Activated CD4-positive, alpha-beta T cell treated with anti-CD3 and anti-CD28 coated beads for 36 hours (primary cell): Measurements from ENCODE around the gene TMEM164. TPM values are rescaled to one million over a fixed set of nuclear protein-coding genes. Genes with fewer than 3 reads are reported as not detected.

Experiments
- ATAC-seq: fragments of 200-7000 bp; cut with Tn5 transposase; one replicate; pipeline ENCODE4 v1.10.0; 2021; ENCODE audit warnings: mild to moderate bottlenecking, moderate library complexity
- CTCF ChIA-PET: fragments of 350-600 bp; sonication (Branson Sonifier 250); formaldehyde crosslinking; loops from one replicate; lab custom pipeline; 2021; ENCODE audit warnings: antibody characterized with exemption; lab: Charles Lee
- POLR2A ChIA-PET: fragments of 350-600 bp; sonication (Branson Sonifier 250); formaldehyde crosslinking; loops from one replicate; lab custom pipeline; 2021; ENCODE audit warnings: antibody characterized with exemption, inconsistent platforms; lab: Charles Lee
- DNase-seq: peaks from one replicate; pipeline ENCODE4 v3.0.0-alpha.2; 2020
- H3K27ac Mint-ChIP-seq: one replicate; pipeline ENCODE4 v1.8.0; 2021; ENCODE audit warnings: mixed read lengths
- H3K27me3 Mint-ChIP-seq: one replicate; pipeline ENCODE4 v1.8.0; 2021; ENCODE audit warnings: mixed read lengths
- H3K36me3 Mint-ChIP-seq: one replicate; pipeline ENCODE4 v1.8.0; 2021; ENCODE audit warnings: low read depth, mixed read lengths
- H3K4me1 Mint-ChIP-seq: one replicate; pipeline ENCODE4 v1.8.0; 2021; ENCODE audit warnings: mixed read lengths
- H3K4me3 Mint-ChIP-seq: one replicate; pipeline ENCODE4 v1.8.0; 2021; ENCODE audit warnings: mild to moderate bottlenecking, moderate library complexity, mixed read lengths
- H3K9me3 Mint-ChIP-seq: one replicate; pipeline ENCODE4 v1.8.0; 2021; ENCODE audit warnings: low read depth, mixed read lengths
- intact Hi-C, 2 experiments: fragments of 100-400 bp; cut with DNase I in 1 of 2; cut with micrococcal nuclease in 1 of 2; formaldehyde crosslinking; loops; one replicate each; pipeline versions ENCODE4 v1.14.2 to v1.15.1; 2022 to 2024; cut with DNase I, micrococcal nuclease
- total RNA-seq, 2 experiments: library from RNA; stranded (reverse); gene quantifications; one replicate each; pipeline ENCODE4 v1.2.3, GENCODE V29; 2021

The TMEM164 gene
- total RNA-seq, 2 experiments from 2014 or later = 10.5 to 12.2 TPM

GRCh38 chrX:110120025-110120424, 117.1 kb downstream of the TMEM164 start:
- DNase-seq = no peak
- no peak overlapping the region for H3K27ac Mint-ChIP-seq
- H3K4me3 Mint-ChIP-seq = no peak overlapping the region
- CTCF ChIA-PET = no interaction called here
- no peaks in the 10 kb centered on the region for H3K9me3 Mint-ChIP-seq
- no peak for ATAC-seq
- no peaks in the 10 kb centered on the region for H3K27me3 Mint-ChIP-seq
- H3K4me1 Mint-ChIP-seq = no peaks in the 10 kb centered on the region
- POLR2A ChIA-PET = no interaction called here
- H3K36me3 Mint-ChIP-seq = no peaks in the 10 kb centered on the region
- intact Hi-C loops = no loop called here

GRCh38 chrX:110123331-110123782, 120.4 kb downstream of the TMEM164 start:
- no peak for DNase-seq
- no peak for ATAC-seq
- H3K4me3 Mint-ChIP-seq = no peak overlapping the region
- H3K36me3 Mint-ChIP-seq = no peaks in the 10 kb centered on the region
- H3K9me3 Mint-ChIP-seq = no peaks in the 10 kb centered on the region
- H3K4me1 Mint-ChIP-seq = no peaks in the 10 kb centered on the region
- POLR2A ChIA-PET = no interaction called here
- CTCF ChIA-PET = interaction anchor here (0.7 kb wide), 1 partner anchor 103 kb away, joined by 3 read pairs; no protein-coding TSS in a partner anchor
- no peak overlapping the region for H3K27ac Mint-ChIP-seq
- H3K27me3 Mint-ChIP-seq = no peaks in the 10 kb centered on the region
- intact Hi-C loops = no loop called here

- ChIA-PET POLR2A (no interaction called here), CTCF (no interaction called here)
- H3K9me3 Mint-ChIP-seq = no peaks in the 10 kb centered on the region
- DNase-seq (no peak), ATAC-seq (no peak)
- H3K4me3 Mint-ChIP-seq = no peak overlapping the region
- H3K4me1 Mint-ChIP-seq = no peaks in the 10 kb centered on the region
- no peaks in the 10 kb centered on the region for H3K27me3 Mint-ChIP-seq
- H3K27ac Mint-ChIP-seq = no peak overlapping the region
- no peaks in the 10 kb centered on the region for H3K36me3 Mint-ChIP-seq
- intact Hi-C loops = no loop called here
Measured at GRCh38 chrX:110125446-110126162, 122.7 kb downstream of the TMEM164 start.

- intact Hi-C loops = loop anchor here in 1 of 2 experiments (5.0 kb wide), 1 partner anchor 129 kb away; the partner anchor contains the start of gene TMEM164
- ChIA-PET CTCF (no interaction called here), POLR2A (no interaction called here)
- Mint-ChIP-seq H3K9me3 (no peaks in the 10 kb centered on the region), H3K36me3 (peaks cover 3% of the 10 kb centered on the region), H3K27me3 (no peaks in the 10 kb centered on the region), H3K27ac (no peak overlapping the region), H3K4me1 (peaks cover 16% of the 10 kb centered on the region), H3K4me3 (no peak overlapping the region)
- ATAC-seq (no peak), DNase-seq (no peak)
Measured at GRCh38 chrX:110131031-110131430, 128.1 kb downstream of the TMEM164 start.

- CTCF ChIA-PET = interaction anchor here (1.6 kb wide), 1 partner anchor 14 kb away, joined by 5 read pairs; no protein-coding TSS in a partner anchor
- peak; percentile 69 for ATAC-seq
Measured at GRCh38 chrX:110132450-110133114, 129.7 kb downstream of the TMEM164 start.

GRCh38 chrX:110133735-110134370, 130.9 kb downstream of the TMEM164 start:
- no peak for DNase-seq
- peaks cover 3% of the 10 kb centered on the region for H3K36me3 Mint-ChIP-seq
- ChIA-PET CTCF (interaction anchor here (0.7 to 1.6 kb wide), 3 partner anchors 13 to 648 kb away, joined by 3 to 5 read pairs (median 3); no protein-coding TSS in a partner anchor), POLR2A (no interaction called here)
- peak overlapping the region; percentile 13 for H3K27ac Mint-ChIP-seq
- peak; percentile 60 for ATAC-seq
- no peaks in the 10 kb centered on the region for H3K9me3 Mint-ChIP-seq
- H3K4me1 Mint-ChIP-seq = peaks cover 16% of the 10 kb centered on the region
- no peak overlapping the region for H3K4me3 Mint-ChIP-seq
- intact Hi-C loops = loop anchor here in 1 of 2 experiments (5.0 kb wide), 1 partner anchor 132 kb away; the partner anchor contains the start of gene TMEM164
- H3K27me3 Mint-ChIP-seq = no peaks in the 10 kb centered on the region

More at GRCh38 chrX:110132450-110133114, 129.7 kb downstream of the TMEM164 start:
- Mint-ChIP-seq H3K9me3 (no peaks in the 10 kb centered on the region), H3K27me3 (no peaks in the 10 kb centered on the region), H3K36me3 (peaks cover 3% of the 10 kb centered on the region), H3K27ac (no peak overlapping the region), H3K4me3 (no peak overlapping the region), H3K4me1 (peaks cover 16% of the 10 kb centered on the region)
- DNase-seq = no peak
- POLR2A ChIA-PET = no interaction called here
- intact Hi-C loops = loop anchor here in 1 of 2 experiments (5.0 kb wide), 1 partner anchor 130 kb away; the partner anchor contains the start of gene TMEM164

- intact Hi-C loops = no loop called here
- H3K9me3 Mint-ChIP-seq = no peaks in the 10 kb centered on the region
Measured at GRCh38 chrX:110135618-110136017, 132.7 kb downstream of the TMEM164 start.

GRCh38 chrX:110136136-110136535, 133.2 kb downstream of the TMEM164 start:
- intact Hi-C loops = no loop called here
- ChIA-PET CTCF (interaction anchor here (0.8 to 1.0 kb wide), 3 partner anchors 9 to 283 kb away, joined by 3 to 4 read pairs (median 3); no protein-coding TSS in a partner anchor), POLR2A (no interaction called here)
- Mint-ChIP-seq H3K27me3 (no peaks in the 10 kb centered on the region), H3K9me3 (no peaks in the 10 kb centered on the region), H3K27ac (no peak overlapping the region), H3K4me3 (no peak overlapping the region), H3K36me3 (peaks cover 3% of the 10 kb centered on the region), H3K4me1 (peaks cover 16% of the 10 kb centered on the region)
- no peak for DNase-seq
- ATAC-seq = no peak

More at GRCh38 chrX:110135618-110136017, 132.7 kb downstream of the TMEM164 start:
- Mint-ChIP-seq H3K4me1 (peaks cover 16% of the 10 kb centered on the region), H3K36me3 (peaks cover 3% of the 10 kb centered on the region), H3K27ac (no peak overlapping the region), H3K27me3 (no peaks in the 10 kb centered on the region), H3K4me3 (no peak overlapping the region)
- ChIA-PET CTCF (interaction anchor here (0.8 to 1.0 kb wide), 3 partner anchors 10 to 283 kb away, joined by 3 to 4 read pairs (median 3); no protein-coding TSS in a partner anchor), POLR2A (no interaction called here)
- DNase-seq = no peak
- ATAC-seq = no peak

- DNase-seq = no peak
- CTCF ChIA-PET = interaction anchor here (1.0 kb wide), 1 partner anchor 83 kb away, joined by 4 read pairs; no protein-coding TSS in a partner anchor
- Mint-ChIP-seq H3K4me3 (no peak overlapping the region), H3K36me3 (peaks cover 2% of the 10 kb centered on the region), H3K4me1 (peaks cover 5% of the 10 kb centered on the region), H3K27ac (no peak overlapping the region), H3K27me3 (no peaks in the 10 kb centered on the region), H3K9me3 (no peaks in the 10 kb centered on the region)
- POLR2A ChIA-PET = no interaction called here
- intact Hi-C loops = no loop called here
- ATAC-seq = no peak
Measured at GRCh38 chrX:110138557-110138956, 135.6 kb downstream of the TMEM164 start.

GRCh38 chrX:110139172-110139571, 136.3 kb downstream of the TMEM164 start:
- Mint-ChIP-seq H3K4me1 (no peaks in the 10 kb centered on the region), H3K27ac (no peak overlapping the region), H3K36me3 (no peaks in the 10 kb centered on the region), H3K27me3 (no peaks in the 10 kb centered on the region), H3K4me3 (no peak overlapping the region), H3K9me3 (no peaks in the 10 kb centered on the region)
- CTCF ChIA-PET = no interaction called here
- DNase-seq (no peak), ATAC-seq (no peak)
- POLR2A ChIA-PET = no interaction called here
- intact Hi-C loops = no loop called here

GRCh38 chrX:110142096-110142495, 139.2 kb downstream of the TMEM164 start:
- Mint-ChIP-seq H3K27me3 (no peaks in the 10 kb centered on the region), H3K4me1 (peaks cover 7% of the 10 kb centered on the region), H3K36me3 (no peaks in the 10 kb centered on the region), H3K27ac (no peak overlapping the region), H3K9me3 (no peaks in the 10 kb centered on the region), H3K4me3 (no peak overlapping the region)
- DNase-seq (no peak), ATAC-seq (no peak)
- intact Hi-C loops = no loop called here
- POLR2A ChIA-PET = no interaction called here
- CTCF ChIA-PET = no interaction called here
